Measurements from ENCODE around the gene DMRTB1. TPM values are rescaled to one million over a fixed set of nuclear protein-coding genes. Genes with fewer than 3 reads are reported as not detected.

The DMRTB1 gene
- polyA plus RNA-seq, 3 donors = not detected

- no peak overlapping the region for H3K4me2 ChIP-seq (replicated peaks; ENCODE audit: extremely low read depth, low read length, poor library complexity, severe bottlenecking)
- H3K27ac Mint-ChIP-seq = peak overlapping the region in 2 of 7 donors; percentile 54 to 64
- intact Hi-C loops (cut with micrococcal nuclease) = no loop called here
- no peaks in the 10 kb centered on the region for H3K36me3 Mint-ChIP-seq
- H3K79me2 ChIP-seq (ENCODE audit: insufficient read depth, low read length) = no peaks in the 10 kb centered on the region
- H3K27ac ChIP-seq (ENCODE audit: low read depth in 1 of 2, low read length in 2 of 2) = no peak overlapping the region
- no peak overlapping the region for H3K4me3 ChIP-seq (replicated peaks in 1 of 3; ENCODE audit: low read depth in 2 of 3, low read length in 3 of 3)
- no peak for DNase-seq
- no peaks in the 10 kb centered on the region for H4K20me1 ChIP-seq (ENCODE audit: insufficient read depth, low read length)
- H3K9ac ChIP-seq (ENCODE audit: insufficient read depth, low read length, poor library complexity, severe bottlenecking) = no peak overlapping the region
- H3K9me3 ChIP-seq (replicated peaks in 1 of 2; ENCODE audit: control insufficient read depth in 1 of 2, insufficient read depth in 1 of 2, low read length in 2 of 2) = no peaks in the 10 kb centered on the region
- H3K4me3 Mint-ChIP-seq = no peak overlapping the region
- WGBS (ENCODE audit: insufficient coverage) = 100% methylated on average over 4 of the region's 5 CpGs
- no peaks in the 10 kb centered on the region for H3K4me1 ChIP-seq (ENCODE audit: control insufficient read depth in 1 of 2, insufficient read depth in 2 of 2, low read length in 2 of 2)
- H3K27me3 ChIP-seq (ENCODE audit: control insufficient read depth in 2 of 2, insufficient read depth in 2 of 2, low read length in 2 of 2) = no peaks in the 10 kb centered on the region
- peaks cover 0 to 2% (median 0%) of the 10 kb centered on the region in 7 donors for H3K9me3 Mint-ChIP-seq
- no peaks in the 10 kb centered on the region for H3K36me3 ChIP-seq (replicated peaks in 1 of 2; ENCODE audit: control insufficient read depth in 1 of 2, insufficient read depth in 2 of 2, low read length in 2 of 2)
- TF ChIP-seq CTCF (IDR thresholded peaks at IDR 0.05) = no peak
- no peaks in the 10 kb centered on the region for H3K4me1 Mint-ChIP-seq
- H2AFZ ChIP-seq (ENCODE audit: insufficient read depth, low read depth, low read length, poor library complexity, severe bottlenecking) = no peak overlapping the region
- peaks cover 0 to 9% (median 2%) of the 10 kb centered on the region in 3 donors for H3K27me3 Mint-ChIP-seq (ENCODE audit: low read depth in 3 of 3)
These were observed 47.6 kb upstream of the DMRTB1 start for GRCh38 chr1:53411541-53412152.

- Mint-ChIP-seq H3K9me3 (peaks cover 0 to 2% (median 0%) of the 10 kb centered on the region in 7 donors), H3K27me3 (ENCODE audit: low read depth in 3 of 3) (peaks cover 0 to 5% (median 0%) of the 10 kb centered on the region in 3 donors), H3K4me3 (no peak overlapping the region), H3K27ac (no peak overlapping the region), H3K36me3 (no peaks in the 10 kb centered on the region), H3K4me1 (peaks cover 3% of the 10 kb centered on the region)
- Histone ChIP-seq H3K4me3 (replicated peaks in 1 of 3; ENCODE audit: low read depth in 2 of 3, low read length in 3 of 3) (no peak overlapping the region), H3K27ac (ENCODE audit: low read depth in 1 of 2, low read length in 2 of 2) (no peak overlapping the region), H3K27me3 (ENCODE audit: control insufficient read depth in 2 of 2, insufficient read depth in 2 of 2, low read length in 2 of 2) (no peaks in the 10 kb centered on the region), H3K9me3 (replicated peaks in 1 of 2; ENCODE audit: control insufficient read depth in 1 of 2, insufficient read depth in 1 of 2, low read length in 2 of 2) (no peaks in the 10 kb centered on the region), H3K79me2 (ENCODE audit: insufficient read depth, low read length) (no peaks in the 10 kb centered on the region), H2AFZ (ENCODE audit: insufficient read depth, low read depth, low read length, poor library complexity, severe bottlenecking) (no peak overlapping the region), H4K20me1 (ENCODE audit: insufficient read depth, low read length) (no peaks in the 10 kb centered on the region), H3K4me2 (replicated peaks; ENCODE audit: extremely low read depth, low read length, poor library complexity, severe bottlenecking) (no peak overlapping the region), H3K36me3 (replicated peaks in 1 of 2; ENCODE audit: control insufficient read depth in 1 of 2, insufficient read depth in 2 of 2, low read length in 2 of 2) (no peaks in the 10 kb centered on the region), H3K4me1 (ENCODE audit: control insufficient read depth in 1 of 2, insufficient read depth in 2 of 2, low read length in 2 of 2) (no peaks in the 10 kb centered on the region), H3K9ac (ENCODE audit: insufficient read depth, low read length, poor library complexity, severe bottlenecking) (no peak overlapping the region)
- no peak for DNase-seq
- WGBS (ENCODE audit: insufficient coverage) = 94% methylated on average over 10 of the region's 10 CpGs
- TF ChIP-seq CTCF (IDR thresholded peaks at IDR 0.05) = no peak
- intact Hi-C loops (cut with micrococcal nuclease) = no loop called here
These were observed 46.7 kb upstream of the DMRTB1 start for GRCh38 chr1:53412285-53413174.
